ENCODE data around the gene CNTRL.
"Not testable (repeated sequence)": the region's sequence is repeated elsewhere in the genome, so short reads cannot be mapped to it uniquely, and the experiment has no call there.

The CNTRL gene

GRCh38 chr9:121133104-121133816 lies 58.5 kb downstream of the CNTRL start:
- DNase-seq (ENCODE audit: low spot score), result no peak

DNA sequence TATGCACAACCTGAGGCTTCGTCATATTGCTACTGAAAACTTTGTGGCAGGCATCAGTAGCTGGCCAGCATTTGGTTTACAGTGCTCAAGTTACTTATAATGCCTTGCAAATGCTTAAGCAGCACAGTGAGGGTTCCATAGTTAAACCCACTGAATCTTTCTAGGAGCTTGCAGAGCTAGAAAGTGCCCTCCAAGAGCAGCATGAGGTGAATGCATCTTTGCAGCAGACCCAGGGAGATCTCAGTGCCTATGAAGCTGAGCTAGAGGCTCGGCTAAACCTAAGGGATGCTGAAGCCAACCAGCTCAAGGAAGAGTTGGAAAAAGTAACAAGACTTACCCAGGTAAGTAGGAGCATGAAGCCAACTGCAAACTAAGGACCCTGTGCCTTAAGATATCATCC lies 60.9 kb downstream of the CNTRL start:
- no peak for DNase-seq (ENCODE audit: low spot score)

DNA sequence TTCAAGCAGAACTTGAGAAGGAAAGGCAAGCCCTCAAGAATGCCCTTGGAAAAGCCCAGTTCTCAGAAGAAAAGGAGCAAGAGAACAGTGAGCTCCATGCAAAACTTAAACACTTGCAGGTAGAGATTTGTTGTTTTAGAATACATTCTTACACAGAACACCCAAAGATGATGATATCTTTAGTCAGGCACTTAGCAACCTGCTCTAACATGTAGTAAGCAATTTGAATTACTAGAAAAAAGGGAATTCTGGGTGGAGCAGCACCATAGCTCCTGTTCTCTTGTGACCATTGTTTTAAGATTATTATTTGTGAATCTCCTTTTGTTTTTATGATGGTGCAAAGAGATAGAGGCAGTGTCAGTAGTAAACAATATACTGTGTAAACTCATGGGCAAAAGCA lies 63.8 kb downstream of the CNTRL start:
- DNase-seq (ENCODE audit: low spot score), result no peak

DNA sequence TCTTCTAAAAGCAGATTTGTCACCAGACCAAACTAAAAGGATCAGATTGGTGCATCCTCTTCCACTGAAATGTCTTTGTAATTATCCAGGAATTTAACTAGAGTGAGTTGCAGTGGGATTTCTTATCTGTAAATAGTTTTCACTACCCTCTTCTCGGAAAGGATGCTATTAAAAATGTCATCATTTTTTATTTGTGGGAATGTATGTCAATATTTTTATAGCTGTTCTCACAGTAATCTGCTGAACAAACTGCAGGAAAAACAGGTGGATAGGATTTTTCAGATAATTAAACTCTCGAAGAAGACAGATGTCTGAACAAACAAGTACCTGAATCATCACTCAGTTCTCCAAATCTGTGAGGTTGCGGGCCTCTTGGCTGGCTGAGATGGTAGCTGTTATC lies 64.2 kb downstream of the CNTRL start:
- DNase-seq (ENCODE audit: low spot score), result no peak

DNA sequence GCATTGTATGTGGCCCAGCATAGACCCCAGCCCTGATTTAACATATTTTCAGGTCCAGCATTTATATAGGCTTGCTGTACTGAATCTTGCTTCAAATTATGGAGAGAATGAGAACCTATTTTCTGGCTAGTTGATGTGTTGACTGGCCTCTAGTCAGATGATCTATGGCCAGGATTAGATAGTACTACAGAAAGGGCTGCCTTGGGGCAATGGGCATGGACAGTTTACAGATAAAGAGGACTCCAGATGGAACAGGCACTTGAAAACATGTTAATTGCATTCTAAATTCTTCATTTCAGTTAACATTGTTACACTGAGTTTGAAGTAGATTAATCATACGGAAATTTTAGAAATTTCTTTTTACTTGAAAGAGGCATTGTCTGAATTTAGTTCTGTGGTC lies 65.4 kb downstream of the CNTRL start:
- DNase-seq (ENCODE audit: low spot score), result no peak

GRCh38 chr9:121141306-121141705 lies 66.6 kb downstream of the CNTRL start:
- no peak for DNase-seq (ENCODE audit: low spot score)

DNA sequence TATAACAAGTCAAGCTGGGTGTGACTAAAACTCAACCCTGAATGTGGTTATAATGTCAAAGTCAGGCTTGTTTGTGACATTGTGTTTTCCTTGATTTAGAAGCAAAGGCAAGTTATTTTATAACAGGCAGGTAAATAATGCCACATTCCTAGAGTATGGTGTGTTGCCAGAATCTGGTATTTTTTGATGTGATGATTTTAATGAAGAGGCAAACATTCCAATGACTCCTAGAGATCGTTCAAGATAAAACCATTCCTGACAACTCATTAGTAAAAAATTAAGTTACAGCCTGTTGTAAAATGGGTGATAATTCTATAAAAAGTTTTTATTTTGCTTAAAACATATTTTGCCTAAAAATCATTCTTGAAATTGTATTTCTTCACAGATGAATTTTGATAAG lies 67.0 kb downstream of the CNTRL start:
- no peak for DNase-seq (ENCODE audit: low spot score)

DNA sequence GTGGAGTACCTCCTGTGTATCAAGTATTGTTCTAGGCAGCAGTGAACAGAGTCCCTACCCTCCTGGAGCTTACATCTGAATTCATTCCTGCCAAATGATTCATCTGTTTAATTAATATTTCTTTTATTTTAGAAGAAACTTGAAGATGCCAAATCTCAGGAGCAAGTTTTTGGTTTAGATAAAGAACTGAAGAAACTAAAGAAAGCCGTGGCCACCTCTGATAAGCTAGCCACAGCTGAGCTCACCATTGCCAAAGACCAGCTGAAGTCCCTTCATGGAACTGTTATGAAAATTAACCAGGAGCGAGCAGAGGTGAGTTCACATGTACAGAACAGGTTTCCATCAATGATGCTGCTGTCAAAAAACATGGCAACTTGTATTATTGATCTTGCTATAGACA lies 69.0 kb downstream of the CNTRL start:
- DNase-seq (ENCODE audit: low spot score), result no peak

GRCh38 chr9:121144482-121144881 lies 69.7 kb downstream of the CNTRL start:
- DNase-seq (ENCODE audit: low spot score), result no peak

DNA sequence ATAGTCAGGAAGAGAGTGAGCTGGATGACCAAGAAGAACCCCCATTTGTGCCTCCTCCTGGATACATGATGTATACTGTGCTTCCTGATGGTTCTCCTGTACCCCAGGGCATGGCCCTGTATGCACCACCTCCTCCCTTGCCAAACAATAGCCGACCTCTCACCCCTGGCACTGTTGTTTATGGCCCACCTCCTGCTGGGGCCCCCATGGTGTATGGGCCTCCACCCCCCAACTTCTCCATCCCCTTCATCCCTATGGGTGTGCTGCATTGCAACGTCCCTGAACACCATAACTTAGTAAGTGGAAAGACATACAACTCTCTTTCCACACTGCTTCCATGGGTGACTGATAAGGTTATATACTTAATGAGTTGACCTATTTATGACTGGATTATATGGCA lies 75.4 kb downstream of the CNTRL start:
- DNase-seq (ENCODE audit: low spot score), result no peak

GRCh38 chr9:121153642-121154041 lies 78.9 kb downstream of the CNTRL start:
- DNase-seq (ENCODE audit: low spot score), result no peak

- DNase-seq (ENCODE audit: low spot score), result no peak
These were observed 80.0 kb downstream of the CNTRL start for GRCh38 chr9:121154782-121155181.

- DNase-seq (ENCODE audit: low spot score), result no peak
These were observed 81.5 kb downstream of the CNTRL start for GRCh38 chr9:121156263-121156731.

DNA sequence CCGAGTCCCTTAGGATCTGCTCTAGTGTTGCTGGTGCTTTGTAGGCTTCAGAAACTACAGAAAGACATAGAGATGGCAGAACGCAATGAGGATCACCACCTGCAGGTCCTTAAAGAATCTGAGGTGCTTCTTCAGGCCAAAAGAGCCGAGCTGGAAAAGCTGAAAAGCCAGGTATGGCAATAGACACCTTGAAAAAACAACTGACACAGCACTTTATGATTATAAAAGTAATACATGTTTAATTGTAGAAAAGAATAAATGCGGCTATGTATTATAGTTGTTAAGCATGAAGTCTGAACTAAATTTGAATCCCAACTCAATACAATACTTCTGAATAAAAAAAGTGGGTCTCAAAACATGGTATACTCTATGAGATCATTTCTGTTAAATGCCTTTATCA lies 83.2 kb downstream of the CNTRL start:
- no peak for DNase-seq (ENCODE audit: low spot score)

DNA sequence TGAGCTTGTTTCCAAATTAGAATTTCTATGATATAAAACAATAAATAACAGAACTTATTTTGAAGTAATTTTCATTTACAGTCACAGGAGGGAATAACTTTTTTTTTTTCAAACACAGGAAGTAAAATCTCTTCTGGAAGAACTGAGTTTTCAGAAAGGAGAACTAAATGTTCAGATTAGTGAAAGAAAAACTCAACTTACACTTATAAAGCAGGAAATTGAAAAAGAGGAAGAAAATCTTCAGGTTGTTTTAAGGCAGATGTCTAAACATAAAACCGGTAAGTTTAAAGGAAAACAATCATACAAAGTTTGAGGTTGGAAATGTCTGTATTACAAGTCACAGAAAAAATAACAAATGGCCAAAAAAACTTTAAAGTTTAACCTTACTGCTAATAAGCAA lies 85.3 kb downstream of the CNTRL start:
- DNase-seq (ENCODE audit: low spot score), result no peak

DNA sequence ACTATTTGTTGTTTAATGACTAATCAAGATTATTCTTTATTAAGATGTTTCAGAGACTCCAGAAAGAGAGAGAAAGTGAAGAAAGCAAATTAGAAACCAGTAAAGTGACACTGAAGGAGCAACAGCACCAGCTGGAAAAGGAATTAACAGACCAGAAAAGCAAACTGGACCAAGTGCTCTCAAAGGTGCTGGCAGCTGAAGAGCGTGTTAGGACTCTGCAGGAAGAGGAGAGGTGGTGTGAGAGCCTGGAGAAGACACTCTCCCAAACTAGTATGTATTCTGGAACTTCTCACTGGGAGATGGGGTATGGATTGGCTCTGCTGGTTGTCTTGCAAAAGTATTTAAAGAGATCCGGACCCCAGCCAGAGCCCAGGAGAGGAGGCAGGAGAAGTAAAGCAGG lies 93.3 kb downstream of the CNTRL start:
- no peak for DNase-seq (ENCODE audit: low spot score)

DNA sequence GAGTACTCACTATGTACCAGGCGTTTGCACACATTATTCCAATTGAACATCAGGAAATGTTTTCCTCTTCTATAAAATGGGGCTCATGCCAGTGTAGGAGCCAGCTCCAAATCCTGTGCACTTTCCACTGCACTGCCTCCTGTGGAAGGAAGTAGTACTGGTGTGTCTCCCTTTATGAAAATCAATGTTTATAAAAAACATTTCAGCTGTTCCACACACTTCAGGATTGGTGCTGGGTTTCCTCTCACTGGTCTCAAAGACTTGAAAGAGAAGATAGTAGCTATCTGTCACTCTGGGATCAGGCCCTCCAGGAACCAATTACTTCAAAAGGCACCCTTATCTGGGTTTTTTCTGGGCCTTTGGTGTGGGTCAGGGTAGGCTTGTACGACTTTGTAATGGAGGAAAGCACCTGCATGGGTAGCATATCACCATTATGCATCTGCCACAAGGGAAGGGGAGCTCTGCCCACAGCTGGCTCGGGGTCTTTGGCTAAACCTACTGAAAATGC lies 94.4 kb downstream of the CNTRL start:
- DNase-seq (ENCODE audit: low spot score), result no peak

DNA sequence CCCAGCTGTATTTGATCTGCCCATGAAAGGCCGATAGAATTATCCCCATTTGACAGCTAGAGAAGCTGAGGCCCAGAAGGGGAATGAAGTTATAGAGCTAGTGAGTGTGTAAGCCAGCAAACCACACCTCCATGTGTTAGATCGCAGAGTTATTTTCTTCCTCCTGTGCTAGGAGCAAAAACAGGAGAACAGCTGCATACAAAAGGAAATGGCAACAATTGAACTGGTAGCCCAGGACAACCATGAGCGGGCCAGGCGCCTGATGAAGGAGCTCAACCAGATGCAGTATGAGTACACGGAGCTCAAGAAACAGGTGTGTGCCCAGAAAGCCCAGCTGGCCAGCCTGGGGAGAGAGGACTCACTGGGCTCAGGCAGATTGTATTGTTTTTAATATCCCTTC lies 96.5 kb downstream of the CNTRL start:
- DNase-seq (ENCODE audit: low spot score), result no peak

DNA sequence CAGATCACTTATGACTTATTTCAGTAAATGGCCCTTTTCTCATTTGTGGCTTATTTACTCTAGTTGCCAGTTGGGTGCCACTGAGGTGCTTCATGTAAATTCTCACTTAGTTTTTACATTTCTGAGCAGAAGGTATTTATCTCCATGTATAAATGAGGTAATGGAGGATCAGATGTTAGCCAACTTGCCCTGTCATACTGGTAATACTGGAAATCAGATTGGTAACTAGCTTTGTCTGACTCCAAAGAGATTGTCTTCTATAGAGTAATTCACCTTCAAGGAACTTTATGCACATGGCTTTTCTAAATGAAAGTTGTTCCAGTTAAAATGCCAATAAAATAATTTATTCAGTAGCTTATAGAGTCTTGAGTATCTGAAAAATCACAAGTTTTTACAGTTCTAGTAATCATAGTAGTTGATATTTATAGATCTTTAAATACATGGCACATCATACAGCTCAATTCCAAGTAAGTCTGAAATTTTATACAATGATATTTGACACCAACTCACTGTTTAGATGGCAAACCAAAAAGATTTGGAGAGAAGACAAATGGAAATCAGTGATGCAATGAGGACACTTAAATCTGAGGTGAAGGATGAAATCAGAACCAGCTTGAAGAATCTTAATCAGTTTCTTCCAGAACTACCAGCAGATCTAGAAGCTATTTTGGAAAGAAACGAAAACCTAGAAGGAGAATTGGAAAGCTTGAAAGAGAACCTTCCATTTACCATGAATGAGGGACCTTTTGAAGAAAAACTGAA lies 98.2 kb downstream of the CNTRL start:
- DNase-seq (ENCODE audit: low spot score), result no peak

GRCh38 chr9:121173501-121173900 lies 98.7 kb downstream of the CNTRL start:
- DNase-seq (ENCODE audit: low spot score), result no peak

DNA sequence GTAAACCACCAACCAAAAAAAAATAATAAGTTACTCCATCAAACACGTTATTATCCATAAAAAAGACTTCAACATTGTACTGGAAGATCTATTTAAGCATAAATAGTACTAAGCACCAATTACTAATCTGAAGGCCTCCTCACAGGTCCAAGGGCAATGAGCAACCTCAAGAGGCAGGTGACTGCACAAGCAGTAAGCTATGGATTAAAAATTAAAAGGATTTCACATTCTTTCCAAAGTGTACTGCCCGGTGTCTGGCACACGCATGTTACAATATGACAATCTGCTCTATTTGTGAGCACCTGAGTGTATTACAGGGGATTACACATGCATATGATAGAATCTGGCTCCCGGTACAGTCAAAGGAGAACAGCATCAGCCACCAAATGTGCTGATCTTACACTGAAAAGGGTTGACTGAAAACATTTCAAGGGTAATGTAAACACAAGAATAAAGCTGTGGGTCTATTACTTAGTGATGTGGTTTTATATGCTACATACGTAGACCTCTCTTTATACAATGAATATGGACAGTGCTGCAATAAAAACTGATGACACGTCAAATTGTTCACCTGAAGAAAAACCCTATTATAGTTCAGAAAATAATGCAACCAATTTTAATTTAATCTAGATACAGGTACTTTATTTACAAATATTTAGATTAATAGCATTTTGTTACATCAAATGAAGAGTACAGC lies 104.1 kb downstream of the CNTRL start:
- DNase-seq (ENCODE audit: low spot score), result no peak

GRCh38 chr9:121179373-121179721 lies 104.6 kb downstream of the CNTRL start:
- not testable (repeated sequence) for DNase-seq (ENCODE audit: low spot score)

Measured in cerebellar cortex (tissue), 1 donor.